ENCODE results near the gene RTTN.

- TF ChIP-seq CTCF (IDR thresholded peaks at IDR 0.05) (no peak), POLR2A (IDR thresholded peaks at IDR 0.05) (no peak)
These were observed 182.9 kb downstream of the RTTN start for GRCh38 chr18:70022636-70023035.
